Smooth muscle cell of the pulmonary artery (primary cell): ENCODE measurements around the gene OCSTAMP. TPM values are rescaled to one million over a fixed set of nuclear protein-coding genes. Genes with fewer than 3 reads are reported as not detected.

Source experiments
- total RNA-seq: library from RNA; depleted of rRNA; stranded (reverse); fragments of >200 nt; gene quantifications from 2 replicates; pipeline ENCODE4 v1.2.3, GENCODE V29; 2014

Gene OCSTAMP, protein sequence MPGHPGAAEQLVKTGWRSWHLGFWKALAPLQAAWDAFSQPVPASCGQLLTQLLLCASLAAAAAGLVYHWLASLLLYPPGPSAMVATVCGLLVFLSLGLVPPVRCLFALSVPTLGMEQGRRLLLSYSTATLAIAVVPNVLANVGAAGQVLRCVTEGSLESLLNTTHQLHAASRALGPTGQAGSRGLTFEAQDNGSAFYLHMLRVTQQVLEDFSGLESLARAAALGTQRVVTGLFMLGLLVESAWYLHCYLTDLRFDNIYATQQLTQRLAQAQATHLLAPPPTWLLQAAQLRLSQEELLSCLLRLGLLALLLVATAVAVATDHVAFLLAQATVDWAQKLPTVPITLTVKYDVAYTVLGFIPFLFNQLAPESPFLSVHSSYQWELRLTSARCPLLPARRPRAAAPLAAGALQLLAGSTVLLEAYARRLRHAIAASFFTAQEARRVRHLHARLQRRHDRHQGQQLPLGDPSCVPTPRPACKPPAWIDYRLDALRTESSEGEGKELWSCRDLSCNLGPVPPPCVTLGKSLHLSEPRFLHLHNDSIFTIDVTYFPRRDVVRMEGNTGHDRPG
- not detected in 2 replicates for total RNA-seq

DNA sequence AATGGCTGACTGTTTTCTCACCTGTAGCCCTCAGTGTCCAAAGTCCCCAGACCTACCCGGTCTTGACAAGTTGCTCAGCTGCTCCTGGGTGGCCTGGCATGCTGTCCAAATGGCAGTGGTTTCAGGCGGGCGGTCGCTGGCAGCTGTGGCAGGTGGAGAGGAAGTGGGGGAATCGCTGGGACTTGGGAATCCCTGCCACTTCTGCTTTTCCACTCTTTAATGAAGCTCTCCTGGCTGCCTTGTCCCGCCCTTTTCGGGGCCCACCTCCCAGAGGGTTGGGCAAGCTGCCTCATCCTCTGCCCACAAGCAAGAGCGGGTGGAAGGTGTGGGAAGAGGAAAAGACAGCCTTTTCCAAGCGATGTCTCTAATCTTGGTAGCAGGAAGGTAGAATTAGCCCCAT is at the start of gene OCSTAMP:
OCSTAMP (minus strand) TSS at position 194 of the 400 bp plus-strand sequence; CDS start at position 100, 94 bp downstream.

DNA sequence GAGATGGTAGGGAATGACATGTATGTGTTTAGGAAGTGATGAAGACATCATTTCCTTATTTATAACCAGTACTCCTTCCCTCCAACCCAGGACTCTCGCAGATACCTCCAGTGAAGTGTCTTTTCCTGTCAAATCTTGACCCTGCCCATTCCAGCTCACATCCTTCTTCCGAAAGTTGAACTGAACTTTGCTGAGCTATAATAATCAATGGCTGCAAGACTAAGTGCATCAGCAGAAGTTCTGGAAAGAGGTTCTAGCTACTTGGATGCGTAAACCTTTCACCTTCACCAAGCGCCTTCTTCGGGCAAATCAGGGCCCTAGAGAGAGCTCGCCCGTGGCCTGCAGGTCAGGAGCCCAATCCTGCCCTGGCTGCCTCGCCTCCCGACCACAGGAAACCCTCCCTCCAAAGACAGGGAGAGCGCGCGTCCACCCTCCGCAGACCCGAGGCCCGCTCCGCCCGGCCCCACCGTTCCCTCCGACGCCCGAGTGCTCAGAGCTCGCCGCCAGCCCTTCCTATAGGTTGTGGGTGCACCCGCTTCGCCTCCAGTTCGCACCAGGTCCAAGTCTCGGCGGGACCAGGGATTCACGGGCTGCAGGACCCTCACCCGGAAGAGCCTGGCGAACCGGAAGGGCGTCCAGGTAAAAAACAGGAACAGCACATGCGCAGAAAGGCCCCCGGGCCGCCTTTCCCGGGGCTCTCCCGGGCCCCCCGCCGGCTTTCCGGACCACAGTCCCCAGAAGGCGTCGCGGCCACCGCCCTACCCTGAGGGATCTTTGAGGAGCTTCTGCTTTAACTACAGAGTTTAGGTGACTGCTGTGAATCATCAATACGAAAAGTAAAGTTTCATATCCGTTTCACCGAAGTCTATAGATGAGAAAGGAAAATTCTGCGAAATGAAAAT is 37.3 kb downstream of the OCSTAMP start, which contains the start of gene ZNF334:
ZNF334 (minus strand) TSS at position 617 of the 902 bp plus-strand sequence. CDS start 1,457 bp downstream, outside the sequence.

Other genes with a start within 250 kb of the OCSTAMP start
- not detected in 2 replicates for gene CDH22, start 242.2 kb downstream of the OCSTAMP start, total RNA-seq
- 46.2 and 47.4 TPM in 2 replicates for gene ELMO2, start 144.0 kb downstream of the OCSTAMP start, total RNA-seq
- 0.83 and 3.9 TPM in 2 replicates for gene ZNF334, start 37.1 kb downstream of the OCSTAMP start, total RNA-seq
- gene SLC13A3, start 100.8 kb upstream of the OCSTAMP start, total RNA-seq: 2.2 and 2.5 TPM in 2 replicates
- 10.9 and 11.8 TPM in 2 replicates for gene TP53RK, start 138.8 kb upstream of the OCSTAMP start, total RNA-seq
- gene SLC2A10, start 159.0 kb upstream of the OCSTAMP start, total RNA-seq: 52.4 and 61.1 TPM in 2 replicates